Stimulated activated CD4-positive, alpha-beta T cell treated with anti-CD3 and anti-CD28 coated beads, Interleukin-4, amount 100 ng/mL, for 48 hours (primary cell): ENCODE data around the gene SYNE2.
"Not testable (repeated sequence)": the region's sequence is repeated elsewhere in the genome, so short reads cannot be mapped to it uniquely, and the experiment has no call there.

Experiments used
- DNase-seq, 2 donors: peaks; one replicate each; pipeline ENCODE4 v3.0.0-alpha.2; 2020; ENCODE audit warnings: low read depth in 2 of 2

SYNE2 gene

DNA sequence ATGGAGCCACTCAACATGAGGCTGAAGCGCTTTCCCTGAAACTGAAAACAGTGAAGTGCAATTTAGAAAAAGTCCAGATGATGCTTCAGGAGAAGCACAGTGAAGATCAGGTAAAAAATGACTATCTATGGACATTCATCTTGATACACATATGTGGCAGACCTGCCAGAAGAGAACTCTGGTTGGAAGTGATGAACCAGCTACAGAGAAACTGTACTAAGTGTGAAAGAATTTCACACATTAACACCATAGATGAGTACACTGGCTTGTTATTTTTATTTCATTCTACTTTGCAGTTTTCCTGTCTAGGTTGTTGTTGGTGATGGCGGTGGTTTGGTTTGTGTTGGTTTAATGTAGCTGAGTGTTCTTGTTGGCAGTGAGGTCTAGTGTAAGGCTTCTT, 266.7 kb downstream of the SYNE2 start:
- DNase-seq = no peak

GRCh38 chr14:64119980-64120379, 267.2 kb downstream of the SYNE2 start:
- no peak for DNase-seq

- no peak for DNase-seq
Observed at GRCh38 chr14:64123241-64123822, 270.5 kb downstream of the SYNE2 start.

DNA sequence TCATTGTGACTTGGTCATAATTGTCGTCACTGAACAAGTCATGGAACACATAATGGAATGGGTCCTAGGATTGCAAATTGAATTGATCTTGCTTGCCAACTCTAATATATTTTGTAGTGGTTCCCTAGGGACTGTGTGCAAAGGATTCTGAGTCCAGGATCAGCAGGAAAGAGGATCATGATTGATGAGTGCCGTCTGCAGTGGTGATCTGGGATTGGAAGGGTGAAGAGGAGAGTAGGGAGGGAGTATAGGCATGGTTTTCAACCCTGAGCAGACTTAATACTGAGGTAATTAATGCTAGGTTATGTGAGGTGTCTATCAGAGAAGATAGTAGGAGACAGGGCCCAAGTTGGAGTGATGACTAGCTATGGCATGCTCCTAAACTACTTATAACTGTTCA, 272.5 kb downstream of the SYNE2 start:
- no peak for DNase-seq

GRCh38 chr14:64126548-64126947, 273.7 kb downstream of the SYNE2 start:
- DNase-seq = no peak

- DNase-seq = no peak
Observed at GRCh38 chr14:64137657-64138290, 285.0 kb downstream of the SYNE2 start.

GRCh38 chr14:64147126-64147790, 294.5 kb downstream of the SYNE2 start:
- DNase-seq = no peak

DNA sequence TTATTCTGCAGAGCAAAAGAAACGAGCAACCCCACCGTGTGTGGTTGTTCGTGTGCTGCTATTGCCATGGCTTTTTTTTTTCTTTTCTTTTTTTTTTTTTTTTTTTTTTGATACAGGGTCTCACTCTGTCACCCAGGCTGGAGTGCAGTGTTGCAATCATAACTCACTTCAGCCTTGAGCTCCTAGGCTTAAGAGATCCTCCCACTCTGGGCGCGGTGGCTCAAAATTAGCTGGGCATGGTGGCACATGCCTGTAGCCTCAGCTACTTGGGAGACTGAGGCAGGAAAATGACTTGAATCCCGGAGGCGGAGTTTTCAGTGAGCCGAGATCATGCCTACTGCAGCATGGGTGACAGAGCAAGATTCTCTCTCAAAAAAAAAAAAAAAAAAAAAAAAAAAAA, 297.1 kb downstream of the SYNE2 start:
- DNase-seq = no peak

- DNase-seq = no peak
Observed at GRCh38 chr14:64158608-64159007, 305.8 kb downstream of the SYNE2 start.

GRCh38 chr14:64159588-64159987, 306.8 kb downstream of the SYNE2 start:
- DNase-seq = no peak

DNA sequence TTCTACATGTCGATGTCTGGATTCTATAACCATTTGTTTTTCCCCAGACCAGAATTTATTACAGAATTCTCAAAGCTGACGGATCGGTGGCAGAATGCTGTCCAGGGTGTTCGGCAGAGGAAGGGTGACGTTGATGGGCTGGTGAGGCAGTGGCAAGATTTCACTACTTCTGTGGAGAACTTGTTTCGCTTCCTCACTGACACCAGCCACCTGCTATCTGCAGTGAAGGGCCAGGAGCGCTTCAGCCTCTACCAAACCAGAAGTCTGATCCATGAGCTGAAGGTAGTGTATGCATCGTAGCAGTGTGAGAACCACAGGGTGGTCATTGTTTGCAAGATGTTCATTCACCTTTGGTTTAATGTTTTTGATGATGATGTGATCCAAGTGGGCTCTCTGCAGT, 317.4 kb downstream of the SYNE2 start:
- no peak for DNase-seq

DNA sequence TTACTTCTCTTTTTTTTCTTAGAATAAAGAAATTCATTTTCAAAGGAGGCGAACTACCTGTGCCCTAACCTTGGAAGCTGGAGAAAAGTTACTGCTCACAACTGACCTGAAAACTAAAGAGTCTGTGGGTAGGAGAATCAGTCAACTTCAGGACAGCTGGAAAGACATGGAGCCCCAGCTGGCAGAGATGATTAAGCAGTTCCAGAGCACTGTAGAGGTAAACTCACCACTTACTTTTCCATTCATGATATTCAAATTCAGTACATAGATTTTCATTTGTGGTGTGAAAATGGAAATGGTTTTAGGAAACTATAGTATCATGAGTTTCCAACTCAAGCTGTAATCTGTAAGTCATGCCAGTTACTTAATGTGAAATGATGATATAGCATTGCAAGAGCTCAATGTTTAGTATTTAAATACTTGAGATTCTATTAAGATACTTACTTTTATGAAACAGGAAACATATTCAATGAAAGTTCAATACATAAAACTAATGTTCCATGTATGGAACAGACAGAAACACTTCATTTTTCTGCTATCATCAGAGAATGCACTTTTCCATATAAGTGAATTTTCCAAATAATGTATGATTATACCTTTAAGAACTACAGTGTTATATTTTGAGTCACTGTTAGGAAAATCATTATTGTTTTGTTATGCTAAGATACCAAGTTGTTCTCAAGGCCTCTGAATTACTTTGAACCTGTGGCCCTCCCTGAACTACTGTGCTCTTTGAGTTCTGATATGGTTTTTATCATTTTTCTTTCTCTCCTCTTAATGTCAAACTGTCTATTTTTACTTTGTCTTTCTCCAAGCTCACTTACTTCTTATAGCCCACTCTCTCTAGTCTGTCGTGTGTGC, 322.3 kb downstream of the SYNE2 start:
- DNase-seq = peak in 1 of 2 donors; percentile 11

- no peak for DNase-seq
Observed at GRCh38 chr14:64176330-64176729, 323.5 kb downstream of the SYNE2 start.

- no peak for DNase-seq
Observed at GRCh38 chr14:64178814-64179213, 326.0 kb downstream of the SYNE2 start.

DNA sequence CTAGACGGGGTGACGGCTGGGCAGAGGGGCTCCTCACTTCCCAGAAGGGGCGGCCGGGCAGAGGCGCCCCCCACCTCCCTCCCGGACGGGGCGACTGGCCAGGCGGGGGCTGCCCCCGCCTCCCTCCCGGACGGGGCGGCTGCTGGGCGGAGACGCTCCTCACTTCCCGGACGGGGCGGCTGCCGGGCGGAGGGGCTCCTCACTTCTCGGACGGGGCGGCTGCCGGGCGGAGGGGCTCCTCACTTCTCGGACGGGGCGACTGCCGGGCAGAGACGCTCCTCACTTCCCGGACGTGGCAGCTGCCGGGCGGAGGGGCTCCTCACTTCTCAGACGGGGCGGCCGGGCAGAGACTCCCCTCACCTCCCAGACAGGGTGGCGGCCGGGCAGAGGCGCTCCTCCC, 330.1 kb downstream of the SYNE2 start:
- DNase-seq = not testable (repeated sequence)

DNA sequence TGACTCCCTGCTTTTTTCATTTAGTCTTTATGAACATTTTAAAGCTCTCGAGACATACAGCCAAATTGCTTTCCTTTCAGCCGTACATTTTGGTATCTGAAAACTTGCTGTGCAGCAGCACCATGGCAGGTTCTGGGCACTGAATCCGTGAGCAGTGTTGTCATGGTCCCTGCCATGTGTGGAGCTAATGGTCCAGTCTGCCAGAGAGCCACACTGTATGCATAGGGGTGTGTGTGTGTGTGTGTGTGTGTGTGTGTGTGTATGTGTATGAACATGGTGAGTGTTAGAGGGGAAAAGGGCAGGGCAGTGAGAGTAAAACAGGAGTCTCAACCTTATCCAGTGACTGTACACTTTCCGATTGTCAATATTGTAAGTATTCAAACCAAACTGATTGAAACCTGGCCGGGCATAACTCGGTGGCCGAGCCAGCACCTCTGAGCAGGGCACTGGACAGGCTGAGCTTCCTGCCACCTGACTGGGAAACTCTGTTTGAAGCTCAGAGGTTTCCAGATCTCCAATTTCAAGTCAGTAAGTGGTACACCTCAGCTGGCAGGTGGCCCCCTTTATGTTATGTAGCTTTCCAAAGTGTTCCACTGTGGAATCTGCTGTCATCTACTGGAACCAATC, 331.4 kb downstream of the SYNE2 start:
- DNase-seq = no peak

- DNase-seq = no peak
Observed at GRCh38 chr14:64185184-64185583, 332.4 kb downstream of the SYNE2 start.

- no peak for DNase-seq
Observed at GRCh38 chr14:64186231-64187129, 333.7 kb downstream of the SYNE2 start.

GRCh38 chr14:64187331-64187730, 334.5 kb downstream of the SYNE2 start:
- no peak for DNase-seq

DNA sequence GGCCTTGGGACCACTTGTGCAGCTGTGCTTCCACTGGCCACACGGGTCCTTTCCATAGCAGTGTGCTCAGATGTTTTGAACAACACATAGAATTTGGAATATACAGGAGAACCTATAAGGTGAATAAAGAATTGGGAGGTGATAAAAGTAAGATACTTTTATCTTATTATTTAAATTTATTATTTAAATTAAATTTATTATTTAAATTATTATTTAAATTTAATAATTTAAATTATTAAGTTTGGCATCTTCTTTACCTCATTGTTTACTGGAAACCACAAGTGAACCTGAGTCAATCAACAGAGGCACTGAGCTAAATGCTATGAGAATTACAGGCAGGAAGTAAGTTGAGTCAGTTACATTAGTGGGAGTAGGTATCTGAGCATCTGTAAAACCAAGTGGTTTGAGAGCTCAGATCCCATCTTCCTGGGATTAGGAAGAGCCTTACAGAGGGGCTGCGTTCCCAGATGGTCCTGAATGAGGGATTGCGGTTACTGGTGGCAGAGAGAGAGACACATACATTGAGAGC, 338.2 kb downstream of the SYNE2 start:
- no peak for DNase-seq

GRCh38 chr14:64191756-64192155, 339.0 kb downstream of the SYNE2 start:
- no peak for DNase-seq
